Glutamatergic neuron (in vitro differentiated cells): Measurements from ENCODE around the gene RASSF8. TPM values are rescaled to one million over a fixed set of nuclear protein-coding genes. Genes with fewer than 3 reads are reported as not detected.

Source experiments
- DNase-seq: peaks from one replicate; pipeline ENCODE4 v3.0.0; 2022
- H3K27ac Mint-ChIP-seq: one replicate; pipeline ENCODE4 v1.8.0; 2020; ENCODE audit warnings: mild to moderate bottlenecking, mixed read lengths, inconsistent platforms; ENCODE audit not compliant: unreplicated experiment
- H3K27me3 Mint-ChIP-seq: one replicate; pipeline ENCODE4 v1.8.0; 2020; ENCODE audit warnings: mild to moderate bottlenecking, moderate library complexity, mixed read lengths, inconsistent platforms; ENCODE audit not compliant: unreplicated experiment
- H3K36me3 Mint-ChIP-seq: one replicate; pipeline ENCODE4 v1.8.0; 2020; ENCODE audit warnings: mild to moderate bottlenecking, mixed read lengths, inconsistent platforms; ENCODE audit not compliant: unreplicated experiment
- H3K4me1 Mint-ChIP-seq: one replicate; pipeline ENCODE4 v1.8.0; 2020; ENCODE audit warnings: mild to moderate bottlenecking, low read depth, mixed read lengths, inconsistent platforms; ENCODE audit not compliant: unreplicated experiment
- H3K4me3 Mint-ChIP-seq: one replicate; pipeline ENCODE4 v1.8.0; 2020; ENCODE audit warnings: mild to moderate bottlenecking, mixed read lengths, inconsistent platforms; ENCODE audit not compliant: unreplicated experiment
- H3K9me3 Mint-ChIP-seq: one replicate; pipeline ENCODE4 v1.8.0; 2020; ENCODE audit warnings: mild to moderate bottlenecking, moderate library complexity, mixed read lengths, inconsistent platforms; ENCODE audit not compliant: unreplicated experiment
- total RNA-seq: library from RNA; stranded (reverse); fragmentation: NEBNext Ultra II Directional; extraction: Animal tissue kit (Norgen Biotek cat#: 25700); gene quantifications from one replicate; pipeline ENCODE4 v1.2.1, GENCODE V29; 2021; ENCODE audit not compliant: unreplicated experiment
- TF ChIP-seq, protein P1 (sequence below): fragments of 200-600 bp; sonication (generic); IDR thresholded peaks from one replicate; pipeline ENCODE4 v1.5.0; 2021; ENCODE audit not compliant: partially characterized antibody, unreplicated experiment

Gene RASSF8
- total RNA-seq, 1 donor from 2014 or later = 41.3 TPM

- TF ChIP-seq, protein P1, sequence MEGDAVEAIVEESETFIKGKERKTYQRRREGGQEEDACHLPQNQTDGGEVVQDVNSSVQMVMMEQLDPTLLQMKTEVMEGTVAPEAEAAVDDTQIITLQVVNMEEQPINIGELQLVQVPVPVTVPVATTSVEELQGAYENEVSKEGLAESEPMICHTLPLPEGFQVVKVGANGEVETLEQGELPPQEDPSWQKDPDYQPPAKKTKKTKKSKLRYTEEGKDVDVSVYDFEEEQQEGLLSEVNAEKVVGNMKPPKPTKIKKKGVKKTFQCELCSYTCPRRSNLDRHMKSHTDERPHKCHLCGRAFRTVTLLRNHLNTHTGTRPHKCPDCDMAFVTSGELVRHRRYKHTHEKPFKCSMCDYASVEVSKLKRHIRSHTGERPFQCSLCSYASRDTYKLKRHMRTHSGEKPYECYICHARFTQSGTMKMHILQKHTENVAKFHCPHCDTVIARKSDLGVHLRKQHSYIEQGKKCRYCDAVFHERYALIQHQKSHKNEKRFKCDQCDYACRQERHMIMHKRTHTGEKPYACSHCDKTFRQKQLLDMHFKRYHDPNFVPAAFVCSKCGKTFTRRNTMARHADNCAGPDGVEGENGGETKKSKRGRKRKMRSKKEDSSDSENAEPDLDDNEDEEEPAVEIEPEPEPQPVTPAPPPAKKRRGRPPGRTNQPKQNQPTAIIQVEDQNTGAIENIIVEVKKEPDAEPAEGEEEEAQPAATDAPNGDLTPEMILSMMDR = no peak
- peaks cover 15% of the 10 kb centered on the region for H3K27me3 Mint-ChIP-seq
Measured at GRCh38 chr12:26119391-26119989, 161.0 kb downstream of the RASSF8 start.

DNA sequence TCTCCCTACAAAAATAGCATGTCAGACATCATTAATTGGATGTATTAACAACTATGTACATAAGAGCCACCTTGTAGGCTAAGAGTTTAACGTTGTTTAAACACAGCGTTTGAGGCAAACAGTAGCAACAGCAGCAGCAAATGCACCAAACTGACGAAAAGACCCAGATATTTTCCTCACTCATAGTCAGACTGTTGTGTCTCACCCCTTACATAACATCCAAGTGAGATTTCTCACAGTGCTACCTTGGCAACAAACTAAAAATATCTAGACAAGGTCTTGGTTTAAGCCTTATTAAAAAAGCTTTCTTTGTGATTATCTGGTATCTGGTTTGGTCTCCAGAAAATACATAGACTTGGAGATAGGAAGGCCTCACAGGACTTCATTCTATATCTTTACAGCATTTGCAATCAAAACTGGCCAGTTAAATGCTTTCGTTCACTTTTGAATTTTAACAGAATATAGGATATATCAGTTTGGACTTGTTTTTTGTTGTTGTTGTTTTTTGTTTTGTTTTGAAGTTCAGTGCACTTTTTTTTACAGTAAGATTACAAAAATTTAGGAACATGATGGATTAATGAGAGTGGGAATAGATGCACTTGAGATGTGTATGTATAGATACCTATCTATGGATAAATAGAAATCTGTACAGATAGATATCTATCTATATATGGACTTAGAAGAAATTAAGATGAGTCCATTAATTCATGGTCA is 162.2 kb downstream of the RASSF8 start:
- H3K27ac Mint-ChIP-seq = no peak overlapping the region
- peaks cover 9% of the 10 kb centered on the region for H3K9me3 Mint-ChIP-seq
- H3K27me3 Mint-ChIP-seq = peaks cover 23% of the 10 kb centered on the region
- TF ChIP-seq, protein P1 = no peak
- H3K4me1 Mint-ChIP-seq = peaks cover 36% of the 10 kb centered on the region
- no peak for DNase-seq
- no peak overlapping the region for H3K4me3 Mint-ChIP-seq
- H3K36me3 Mint-ChIP-seq = no peaks in the 10 kb centered on the region

More at GRCh38 chr12:26119391-26119989, 161.0 kb downstream of the RASSF8 start:
- Mint-ChIP-seq H3K4me3 (no peak overlapping the region), H3K27ac (no peak overlapping the region), H3K36me3 (no peaks in the 10 kb centered on the region), H3K4me1 (peaks cover 36% of the 10 kb centered on the region), H3K9me3 (peaks cover 4% of the 10 kb centered on the region)
- DNase-seq = no peak

GRCh38 chr12:26121323-26122060 is 163.0 kb downstream of the RASSF8 start:
- DNase-seq = no peak
- H3K36me3 Mint-ChIP-seq = no peaks in the 10 kb centered on the region
- peaks cover 35% of the 10 kb centered on the region for H3K4me1 Mint-ChIP-seq
- TF ChIP-seq, protein P1 = no peak
- H3K4me3 Mint-ChIP-seq = peak overlapping the region; percentile 85
- no peak overlapping the region for H3K27ac Mint-ChIP-seq
- H3K9me3 Mint-ChIP-seq = peaks cover 9% of the 10 kb centered on the region
- peaks cover 23% of the 10 kb centered on the region for H3K27me3 Mint-ChIP-seq

DNA sequence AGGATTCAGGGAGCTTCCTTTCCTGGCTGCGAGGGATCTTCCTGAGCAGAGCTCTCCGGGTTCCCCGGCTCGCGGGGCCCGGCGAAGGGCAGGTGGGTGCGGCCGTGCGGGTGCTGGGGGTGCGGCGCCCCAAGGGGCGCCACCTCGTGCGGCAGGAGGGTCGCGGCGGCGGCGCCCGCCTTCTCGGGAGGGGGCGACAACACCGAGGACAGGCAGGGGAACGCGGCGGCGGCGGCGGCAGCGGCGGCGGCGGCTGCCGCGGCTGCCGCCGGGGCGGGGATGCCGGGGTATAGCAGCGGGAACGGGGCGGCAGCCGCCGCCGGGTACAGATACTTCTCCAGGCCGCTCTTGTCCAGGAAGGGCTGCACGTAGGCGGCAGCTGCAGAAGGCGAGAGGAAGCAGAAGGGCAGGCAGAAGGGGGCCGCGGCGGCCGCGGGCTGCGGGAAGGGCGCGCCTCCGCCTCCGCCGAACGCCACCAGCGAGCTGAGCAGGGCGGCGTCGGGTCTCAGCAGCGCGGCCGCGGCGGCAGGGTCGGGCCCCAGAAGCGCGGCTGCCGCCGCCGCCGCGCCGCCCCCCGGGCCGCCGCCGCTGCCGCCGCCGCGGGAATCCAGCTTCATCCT is 163.7 kb downstream of the RASSF8 start:
- peak; percentile 66 for DNase-seq
- H3K27me3 Mint-ChIP-seq = peaks cover 27% of the 10 kb centered on the region
- H3K9me3 Mint-ChIP-seq = peaks cover 9% of the 10 kb centered on the region
- TF ChIP-seq, protein P1 = no peak
- H3K4me1 Mint-ChIP-seq = peaks cover 28% of the 10 kb centered on the region
- no peak overlapping the region for H3K27ac Mint-ChIP-seq
- peak overlapping the region; percentile 85 for H3K4me3 Mint-ChIP-seq
- no peaks in the 10 kb centered on the region for H3K36me3 Mint-ChIP-seq
